Activated CD4-positive, alpha-beta memory T cell treated with anti-CD3 and anti-CD28 coated beads for 36 hours (primary cell): ENCODE results near the gene ALAS1. TPM values are rescaled to one million over a fixed set of nuclear protein-coding genes. Genes with fewer than 3 reads are reported as not detected.
A peak's percentile ranks its signal among the peaks of the same experiment; 100 is the strongest.

Experiments used
- CTCF ChIA-PET: fragments of 350-600 bp; sonication (Branson Sonifier 250); formaldehyde crosslinking; loops from one replicate; lab custom pipeline; 2021; ENCODE audit warnings: antibody characterized with exemption, inconsistent platforms; lab: Charles Lee
- POLR2A ChIA-PET: fragments of 350-600 bp; sonication (Branson Sonifier 250); formaldehyde crosslinking; loops from one replicate; lab custom pipeline; 2021; ENCODE audit warnings: antibody characterized with exemption; lab: Charles Lee
- DNase-seq: peaks from one replicate; pipeline ENCODE4 v3.0.0-alpha.2; 2020
- H3K27ac Mint-ChIP-seq: one replicate; pipeline ENCODE4 v1.8.0; 2021; ENCODE audit warnings: mixed read lengths
- H3K27me3 Mint-ChIP-seq: one replicate; pipeline ENCODE4 v1.8.0; 2021; ENCODE audit warnings: mixed read lengths
- H3K36me3 Mint-ChIP-seq: one replicate; pipeline ENCODE4 v1.8.0; 2021; ENCODE audit warnings: mixed read lengths
- H3K4me1 Mint-ChIP-seq: one replicate; pipeline ENCODE4 v1.8.0; 2021; ENCODE audit warnings: low read depth, mixed read lengths
- H3K4me3 Mint-ChIP-seq: one replicate; pipeline ENCODE4 v1.8.0; 2021; ENCODE audit warnings: mild to moderate bottlenecking, mixed read lengths
- H3K9me3 Mint-ChIP-seq: one replicate; pipeline ENCODE4 v1.8.0; 2021; ENCODE audit warnings: mixed read lengths
- intact Hi-C: fragments of 100-400 bp; cut with micrococcal nuclease; formaldehyde crosslinking; loops from one replicate; pipeline ENCODE4 v1.15.1; 2023
- total RNA-seq, 2 experiments: library from RNA; stranded (reverse); gene quantifications; one replicate each; pipeline ENCODE4 v1.2.3, GENCODE V29; 2021

The ALAS1 gene
- total RNA-seq, 2 experiments from 2014 or later: 64.4 to 64.5 TPM

DNA sequence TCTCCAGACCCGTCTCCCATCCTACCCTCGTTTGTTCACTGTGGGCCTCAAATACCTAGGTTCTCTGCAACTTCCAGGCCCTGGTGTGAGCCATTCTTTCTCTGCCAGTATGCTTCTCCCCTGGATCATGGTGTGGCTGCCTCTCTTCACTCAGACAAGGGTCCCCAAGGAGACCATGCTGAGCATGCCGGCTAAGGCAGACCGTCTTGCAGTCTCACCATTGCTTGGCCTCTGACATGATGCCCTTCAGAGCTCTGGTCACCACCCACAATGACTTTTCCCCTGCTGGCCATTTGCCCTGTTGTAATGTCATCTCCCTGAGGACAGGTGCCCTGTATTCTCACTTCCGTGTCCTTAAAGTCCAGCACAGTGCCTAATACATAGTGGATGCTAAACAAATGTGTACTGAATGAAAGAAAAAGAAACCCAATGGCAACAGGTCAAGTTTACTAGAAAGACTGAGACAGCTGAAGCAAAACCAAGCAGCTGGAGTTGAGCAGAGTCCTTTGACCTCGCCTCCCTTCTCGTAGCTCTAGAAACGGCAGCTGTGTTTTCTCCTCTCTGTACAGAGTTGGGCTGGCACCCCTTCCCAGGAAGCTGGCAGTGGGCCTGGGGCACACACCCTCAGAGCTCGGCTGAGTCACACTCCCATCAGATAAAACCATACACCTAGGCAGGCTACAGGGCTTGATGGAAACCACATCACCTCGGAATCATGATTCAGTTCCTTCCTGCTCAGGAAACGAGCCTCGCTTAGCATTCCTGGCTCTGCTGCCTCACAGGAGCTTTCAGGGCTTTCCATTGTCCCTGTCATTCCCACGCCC lies 18.8 kb downstream of the ALAS1 start:
- POLR2A ChIA-PET: interaction anchor here (0.6 to 1.5 kb wide), 5 partner anchors 9 to 242 kb away, joined by 3 to 5 read pairs (median 3); partner anchors contain the start of genes ABHD14A and TLR9
- peaks cover 27% of the 10 kb centered on the region for H3K36me3 Mint-ChIP-seq

DNA sequence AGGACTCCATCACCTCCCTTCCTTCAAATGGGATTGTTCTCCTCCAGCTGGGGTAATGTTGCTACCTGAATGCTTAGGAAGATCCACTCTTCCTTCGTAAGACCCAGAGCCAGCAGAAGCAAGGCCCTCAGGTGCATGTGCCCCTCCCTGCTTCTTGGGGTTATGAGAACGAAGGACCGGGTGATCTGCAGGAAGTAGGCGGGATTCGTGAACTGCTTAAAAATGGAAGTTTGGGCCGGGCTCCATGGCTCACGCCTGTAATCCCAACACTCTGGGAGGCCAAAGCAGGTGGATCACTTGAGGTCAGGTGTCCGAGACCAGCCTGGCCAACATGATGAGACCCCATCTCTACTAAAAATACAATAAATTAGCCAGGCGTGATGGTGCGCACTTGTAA lies 19.4 kb downstream of the ALAS1 start:
- CTCF ChIA-PET: interaction anchor here (0.9 to 12.4 kb wide), 6 partner anchors 15 to 230 kb away, joined by 3 to 271 read pairs (median 3); no protein-coding TSS in a partner anchor

More for the DNA sequence above, 18.8 kb downstream of the ALAS1 start:
- peak; percentile 75 for DNase-seq
- CTCF ChIA-PET: interaction anchor here (0.9 to 12.4 kb wide), 6 partner anchors 16 to 230 kb away, joined by 3 to 271 read pairs (median 3); no protein-coding TSS in a partner anchor
- peak overlapping the region; percentile 46 for H3K4me3 Mint-ChIP-seq
- H3K27me3 Mint-ChIP-seq: no peaks in the 10 kb centered on the region
- intact Hi-C loops: loop anchor here (5.0 kb wide), 2 partner anchors 59 to 214 kb away; no protein-coding TSS in a partner anchor
- H3K4me1 Mint-ChIP-seq: peaks cover 55% of the 10 kb centered on the region
- H3K9me3 Mint-ChIP-seq: no peaks in the 10 kb centered on the region
- H3K27ac Mint-ChIP-seq: peak overlapping the region; percentile 86

DNA sequence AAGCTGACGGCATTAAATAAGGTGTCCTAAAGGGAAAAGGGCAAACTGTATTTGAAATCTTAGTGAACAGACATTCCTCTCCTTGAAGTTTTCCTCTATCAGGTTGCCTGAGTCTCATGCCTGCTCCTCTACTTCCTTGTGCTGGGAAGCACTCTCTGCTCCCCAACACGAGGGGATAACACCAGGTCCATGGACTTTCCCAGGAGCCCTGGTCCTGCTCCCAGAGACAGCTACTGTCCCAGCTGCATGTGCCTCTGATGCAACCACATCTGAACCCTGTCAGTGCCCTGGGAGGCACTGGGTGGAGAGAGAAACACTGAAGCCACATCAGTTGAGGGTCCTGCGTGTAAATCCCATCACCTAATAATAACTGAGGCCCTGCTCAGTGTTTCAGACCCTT lies 20.1 kb downstream of the ALAS1 start:
- H3K4me1 Mint-ChIP-seq: peaks cover 67% of the 10 kb centered on the region
- intact Hi-C loops: loop anchor here (5.0 kb wide), 2 partner anchors 61 to 216 kb away; no protein-coding TSS in a partner anchor
- DNase-seq: peak; percentile 10
- H3K4me3 Mint-ChIP-seq: peak overlapping the region; percentile 40
- H3K27ac Mint-ChIP-seq: peak overlapping the region; percentile 73
- no peaks in the 10 kb centered on the region for H3K27me3 Mint-ChIP-seq
- peaks cover 18% of the 10 kb centered on the region for H3K36me3 Mint-ChIP-seq
- ChIA-PET POLR2A (interaction anchor here (1.3 kb wide), 1 partner anchor 28 kb away, joined by 3 read pairs; the partner anchor contains the start of gene PPM1M), CTCF (interaction anchor here (0.9 to 12.4 kb wide), 5 partner anchors 15 to 122 kb away, joined by 3 to 271 read pairs (median 50); partner anchors contain the start of gene WDR82)
- H3K9me3 Mint-ChIP-seq: no peaks in the 10 kb centered on the region

More for the DNA sequence above, 19.4 kb downstream of the ALAS1 start:
- peaks cover 22% of the 10 kb centered on the region for H3K36me3 Mint-ChIP-seq
- H3K27me3 Mint-ChIP-seq: no peaks in the 10 kb centered on the region
- peak; percentile 36 for DNase-seq
- intact Hi-C loops: loop anchor here (5.0 kb wide), 2 partner anchors 60 to 215 kb away; no protein-coding TSS in a partner anchor
- H3K9me3 Mint-ChIP-seq: no peaks in the 10 kb centered on the region
- H3K4me1 Mint-ChIP-seq: peaks cover 61% of the 10 kb centered on the region
- H3K27ac Mint-ChIP-seq: peak overlapping the region; percentile 86
- peak overlapping the region; percentile 46 for H3K4me3 Mint-ChIP-seq
- POLR2A ChIA-PET: interaction anchor here (0.6 to 1.5 kb wide), 4 partner anchors 8 to 243 kb away, joined by 3 to 4 read pairs (median 3); partner anchors contain the start of genes ABHD14A and TLR9

DNA sequence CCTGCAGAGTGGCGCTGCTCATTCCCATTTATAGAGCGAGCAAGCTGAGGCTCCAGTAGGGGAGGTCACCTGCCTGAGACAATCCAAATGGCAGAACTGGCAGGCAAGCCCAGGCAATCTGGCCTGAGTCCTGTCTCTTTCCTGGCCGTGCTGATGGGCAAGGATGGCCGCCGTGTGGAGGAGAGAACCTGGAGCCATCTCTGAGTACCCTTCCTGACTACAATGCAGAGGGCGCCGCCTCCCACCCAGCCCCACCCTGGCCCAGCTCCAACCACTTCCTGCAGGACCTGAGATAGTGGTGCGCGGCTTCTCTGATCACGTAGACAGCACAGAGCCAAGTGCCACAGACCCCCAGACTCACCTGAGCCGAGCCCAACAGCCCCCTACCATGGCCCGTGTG lies 20.5 kb downstream of the ALAS1 start:
- peak overlapping the region; percentile 40 for H3K4me3 Mint-ChIP-seq
- intact Hi-C loops: loop anchor here (5.0 kb wide), 2 partner anchors 61 to 216 kb away; no protein-coding TSS in a partner anchor
- CTCF ChIA-PET: interaction anchor here (0.9 to 12.4 kb wide), 7 partner anchors 14 to 194 kb away, joined by 3 to 271 read pairs (median 4); partner anchors contain the start of gene WDR82
- peak overlapping the region; percentile 73 for H3K27ac Mint-ChIP-seq
- H3K27me3 Mint-ChIP-seq: no peaks in the 10 kb centered on the region
- peaks cover 71% of the 10 kb centered on the region for H3K4me1 Mint-ChIP-seq
- H3K36me3 Mint-ChIP-seq: peaks cover 16% of the 10 kb centered on the region
- H3K9me3 Mint-ChIP-seq: no peaks in the 10 kb centered on the region
- POLR2A ChIA-PET: interaction anchor here (1.3 kb wide), 1 partner anchor 28 kb away, joined by 3 read pairs; the partner anchor contains the start of gene PPM1M
- peak; percentile 66 for DNase-seq

DNA sequence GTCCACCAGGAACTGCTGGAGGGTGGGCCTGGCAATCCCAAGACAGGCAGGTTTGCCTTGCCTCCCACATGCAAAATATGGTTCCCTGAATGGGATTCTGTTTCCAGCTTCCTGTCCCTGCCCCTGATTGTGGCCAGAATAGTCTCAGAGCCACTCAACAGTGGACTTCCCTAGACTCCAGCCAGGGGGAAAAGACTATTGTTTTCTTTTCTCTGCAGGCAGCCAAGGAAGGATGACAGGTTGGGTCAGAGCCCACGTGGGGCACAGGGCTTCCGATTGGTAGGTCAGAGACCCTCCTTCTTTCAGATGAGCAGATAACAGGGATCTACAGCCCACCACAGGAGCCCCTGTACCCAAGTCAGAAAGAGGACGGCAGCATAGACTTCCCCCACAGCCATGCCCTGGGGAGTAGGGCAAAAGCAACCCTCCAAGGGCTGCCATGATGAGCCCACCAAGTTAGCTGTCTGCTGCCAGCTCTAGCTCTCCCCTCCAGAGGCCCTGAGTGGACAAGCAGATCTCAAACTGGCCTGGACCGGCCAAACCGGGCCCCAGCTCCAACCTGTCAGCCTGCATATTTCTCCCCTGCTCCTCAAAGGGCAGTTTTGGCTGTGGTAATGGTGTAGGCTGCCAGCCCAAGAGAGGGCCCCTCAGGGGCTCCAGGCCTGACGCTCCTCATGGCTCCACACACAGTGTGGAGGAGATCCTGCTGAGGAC lies 21.1 kb downstream of the ALAS1 start:
- Mint-ChIP-seq H3K9me3 (no peaks in the 10 kb centered on the region), H3K27ac (peak overlapping the region; percentile 73), H3K4me3 (no peak overlapping the region), H3K36me3 (peaks cover 13% of the 10 kb centered on the region), H3K4me1 (peaks cover 77% of the 10 kb centered on the region), H3K27me3 (no peaks in the 10 kb centered on the region)
- no peak for DNase-seq
- CTCF ChIA-PET: interaction anchor here (0.7 to 12.4 kb wide), 19 partner anchors 13 to 229 kb away, joined by 3 to 271 read pairs (median 4); partner anchors contain the start of genes DUSP7 and WDR82
- intact Hi-C loops: loop anchor here (5.0 kb wide), 2 partner anchors 62 to 217 kb away; no protein-coding TSS in a partner anchor
- POLR2A ChIA-PET: interaction anchor here (0.9 to 1.3 kb wide), 3 partner anchors 19 to 120 kb away, joined by 3 to 6 read pairs (median 3); partner anchors contain the start of gene PPM1M

DNA sequence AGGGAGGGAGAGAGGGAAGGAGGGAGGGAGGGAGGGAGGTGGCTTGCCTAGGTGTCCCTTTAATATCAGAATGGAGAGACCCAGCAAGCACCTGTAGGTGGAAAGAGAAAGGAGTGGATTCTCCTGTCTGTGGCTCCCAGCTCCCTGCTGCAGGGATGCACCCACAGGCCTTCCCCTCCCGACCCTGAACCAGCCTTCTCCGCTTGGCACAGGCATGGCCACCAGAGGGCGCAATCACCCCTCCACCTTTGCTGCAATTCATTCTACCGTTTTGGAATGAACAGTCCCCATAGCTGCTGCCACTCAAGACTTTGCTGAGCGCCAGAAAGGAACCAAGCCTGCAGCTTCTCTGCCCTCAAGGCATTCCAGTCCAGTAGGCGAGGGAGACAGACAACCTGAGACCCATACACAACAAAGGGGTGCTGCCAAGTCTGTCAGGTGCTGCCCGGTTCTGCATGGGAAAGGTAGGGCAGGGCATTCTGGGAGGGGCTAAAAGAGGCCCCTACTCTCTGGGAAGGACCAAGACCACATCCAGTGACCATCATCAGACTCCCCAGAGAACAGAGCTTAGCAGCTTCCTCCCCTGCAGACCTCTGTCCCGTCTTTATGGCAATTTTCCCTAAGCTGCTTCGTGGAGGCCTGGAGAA lies 22.5 kb downstream of the ALAS1 start:
- no peak overlapping the region for H3K4me3 Mint-ChIP-seq
- H3K9me3 Mint-ChIP-seq: no peaks in the 10 kb centered on the region
- peak; percentile 94 for DNase-seq
- peaks cover 3% of the 10 kb centered on the region for H3K36me3 Mint-ChIP-seq
- CTCF ChIA-PET: interaction anchor here (0.6 to 12.4 kb wide), 47 partner anchors 9 to 237 kb away, joined by 3 to 271 read pairs (median 5); partner anchors contain the start of genes ACY1, DUSP7, GLYCTK and PPM1M
- intact Hi-C loops: loop anchor here (1.0 to 5.0 kb wide), 4 partner anchors 20 to 227 kb away; partner anchors contain the start of genes ALAS1 and SEMA3G
- H3K27me3 Mint-ChIP-seq: no peaks in the 10 kb centered on the region
- peak overlapping the region; percentile 49 for H3K27ac Mint-ChIP-seq
- peaks cover 83% of the 10 kb centered on the region for H3K4me1 Mint-ChIP-seq
- POLR2A ChIA-PET: interaction anchor here (0.7 to 1.5 kb wide), 6 partner anchors 14 to 119 kb away, joined by 3 to 4 read pairs (median 4); partner anchors contain the start of gene TWF2

DNA sequence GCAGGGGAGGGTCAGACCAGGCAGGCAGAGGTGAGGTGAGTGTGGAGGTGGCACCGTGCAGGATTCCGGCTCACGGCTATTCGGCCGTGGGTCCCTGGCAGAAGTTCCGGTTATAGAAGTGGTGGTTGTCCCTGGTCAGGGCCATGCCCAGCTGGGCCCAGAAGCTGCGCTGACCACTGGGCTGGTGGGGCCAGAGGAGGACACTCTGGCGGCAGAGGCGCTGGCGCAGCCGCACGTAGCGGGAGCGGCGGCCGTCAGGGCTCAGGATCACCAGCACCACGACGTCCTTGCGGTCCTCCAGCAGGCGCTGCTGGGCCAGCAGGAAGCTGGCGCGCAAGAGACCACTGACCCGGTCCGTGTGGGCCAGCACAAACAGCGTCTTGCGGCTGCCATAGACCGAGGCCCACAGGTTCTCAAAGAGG lies 23.2 kb downstream of the ALAS1 start:
- no peaks in the 10 kb centered on the region for H3K27me3 Mint-ChIP-seq
- POLR2A ChIA-PET: interaction anchor here (0.9 to 1.5 kb wide), 5 partner anchors 18 to 118 kb away, joined by 3 to 4 read pairs (median 4); partner anchors contain the start of gene TWF2
- DNase-seq: no peak
- peak overlapping the region; percentile 86 for H3K27ac Mint-ChIP-seq
- no peaks in the 10 kb centered on the region for H3K9me3 Mint-ChIP-seq
- peaks cover 88% of the 10 kb centered on the region for H3K4me1 Mint-ChIP-seq
- H3K4me3 Mint-ChIP-seq: peak overlapping the region; percentile 71
- H3K36me3 Mint-ChIP-seq: peaks cover 1% of the 10 kb centered on the region
- intact Hi-C loops: loop anchor here (5.0 kb wide), 1 partner anchor 226 kb away; the partner anchor contains the start of gene SEMA3G
- CTCF ChIA-PET: interaction anchor here (0.6 to 12.4 kb wide), 40 partner anchors 9 to 226 kb away, joined by 3 to 271 read pairs (median 5); partner anchors contain the start of genes GLYCTK, PPM1M, TWF2 and WDR82

DNA sequence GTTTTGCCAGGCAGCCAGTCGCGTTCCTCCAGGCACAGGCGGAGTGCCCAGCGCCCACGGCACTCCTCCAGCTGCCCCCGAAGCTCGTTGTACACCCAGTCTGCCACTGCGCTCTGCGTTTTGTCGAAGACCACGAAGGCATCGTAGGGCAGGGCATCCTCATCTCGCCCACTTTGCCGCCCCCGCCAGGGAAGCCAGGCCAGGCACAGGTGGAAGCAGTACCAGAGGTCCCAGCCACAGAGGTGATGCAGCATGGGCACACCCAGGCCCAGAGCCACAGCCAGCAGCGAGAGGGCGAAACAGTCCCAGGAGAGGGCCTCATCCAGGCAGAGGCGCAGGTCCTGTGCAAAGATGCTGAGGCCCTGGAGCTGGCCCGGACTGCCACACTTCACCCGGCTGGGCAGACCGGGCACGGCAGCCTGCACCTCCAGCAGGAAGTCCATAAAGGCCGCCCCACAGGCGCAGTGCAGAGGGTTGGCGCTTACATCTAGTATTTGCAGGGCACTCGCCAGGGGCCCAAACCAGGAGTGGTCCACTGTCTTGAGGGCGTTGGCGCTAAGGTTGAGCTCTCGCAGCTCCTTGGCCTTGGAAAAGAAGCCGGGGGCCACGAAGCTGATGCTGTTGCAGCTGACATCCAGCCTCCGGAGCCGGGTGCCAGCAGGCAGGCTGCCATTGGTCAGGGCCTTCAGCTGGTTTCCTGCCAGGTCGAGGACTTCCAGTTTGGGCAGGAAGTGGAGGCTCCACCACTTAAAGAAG lies 23.8 kb downstream of the ALAS1 start:
- intact Hi-C loops: loop anchor here (5.0 kb wide), 1 partner anchor 226 kb away; the partner anchor contains the start of gene SEMA3G
- ChIA-PET CTCF (interaction anchor here (1.0 to 12.4 kb wide), 21 partner anchors 10 to 226 kb away, joined by 3 to 271 read pairs (median 7); partner anchors contain the start of genes TWF2 and WDR82), POLR2A (interaction anchor here (0.7 to 1.5 kb wide), 7 partner anchors 17 to 118 kb away, joined by 3 to 5 read pairs (median 4); partner anchors contain the start of gene TWF2)
- H3K27me3 Mint-ChIP-seq: no peaks in the 10 kb centered on the region
- peak; percentile 78 for DNase-seq
- peak overlapping the region; percentile 86 for H3K27ac Mint-ChIP-seq
- peak overlapping the region; percentile 71 for H3K4me3 Mint-ChIP-seq
- peaks cover under 1% of the 10 kb centered on the region for H3K36me3 Mint-ChIP-seq
- H3K4me1 Mint-ChIP-seq: peaks cover 89% of the 10 kb centered on the region
- no peaks in the 10 kb centered on the region for H3K9me3 Mint-ChIP-seq

DNA sequence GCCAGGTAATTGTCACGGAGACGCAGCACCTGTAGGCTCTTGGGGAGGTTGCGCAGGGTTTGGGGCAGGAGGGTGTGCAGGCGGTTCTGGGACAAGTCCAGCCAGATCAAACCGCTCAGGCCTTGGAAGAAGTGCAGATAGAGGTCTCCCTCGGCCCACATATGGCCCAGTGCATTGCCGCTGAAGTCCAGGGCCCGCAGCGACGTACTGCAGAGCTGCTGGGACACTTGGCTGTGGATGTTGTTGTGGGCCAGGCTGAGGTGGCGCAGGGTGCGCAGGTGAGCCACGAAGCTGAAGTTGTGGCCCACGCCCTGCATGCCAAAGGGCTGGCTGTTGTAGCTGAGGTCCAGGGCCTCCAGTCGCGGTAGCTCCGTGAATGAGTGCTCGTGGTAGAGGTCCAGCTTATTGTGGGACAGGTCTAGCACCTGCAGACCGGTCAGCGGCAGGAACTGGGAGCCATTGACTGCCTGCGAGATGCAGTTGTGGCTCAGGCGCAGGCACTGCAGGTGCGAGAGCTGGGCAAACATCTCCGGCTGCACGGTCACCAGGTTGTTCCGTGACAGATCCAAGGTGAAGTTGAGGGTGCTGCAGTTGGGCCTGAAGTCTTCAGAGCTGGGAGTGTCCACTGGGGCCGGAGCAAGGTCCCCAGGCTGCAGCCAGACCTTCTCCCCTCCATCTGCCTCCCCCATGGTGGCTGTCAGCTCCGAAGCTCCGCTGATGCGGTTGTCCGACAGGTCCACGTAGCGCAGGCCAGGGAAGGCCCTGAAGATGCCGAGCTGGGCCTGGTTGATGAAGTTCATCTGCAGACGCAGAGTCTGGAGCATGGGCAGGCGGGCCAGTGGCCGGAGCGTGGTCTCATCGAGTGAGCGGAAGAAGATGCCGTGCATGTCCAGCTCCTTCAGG lies 24.6 kb downstream of the ALAS1 start:
- intact Hi-C loops: loop anchor here (5.0 kb wide), 1 partner anchor 225 kb away; the partner anchor contains the start of gene SEMA3G
- peaks cover 83% of the 10 kb centered on the region for H3K4me1 Mint-ChIP-seq
- ChIA-PET CTCF (interaction anchor here (0.6 to 12.4 kb wide), 12 partner anchors 9 to 226 kb away, joined by 3 to 271 read pairs (median 8); partner anchors contain the start of genes TWF2 and WDR82), POLR2A (interaction anchor here (0.7 to 1.4 kb wide), 4 partner anchors 17 to 58 kb away, joined by 4 to 5 read pairs (median 4); no protein-coding TSS in a partner anchor)
- H3K27ac Mint-ChIP-seq: peak overlapping the region; percentile 86
- no peaks in the 10 kb centered on the region for H3K36me3 Mint-ChIP-seq
- H3K27me3 Mint-ChIP-seq: no peaks in the 10 kb centered on the region
- H3K9me3 Mint-ChIP-seq: no peaks in the 10 kb centered on the region
- H3K4me3 Mint-ChIP-seq: peak overlapping the region; percentile 71
- DNase-seq: no peak
